Lung (tissue), 12 donors: Measurements from ENCODE around the gene KRTAP22-1. TPM values are rescaled to one million over a fixed set of nuclear protein-coding genes. Genes with fewer than 3 reads are reported as not detected.

Source experiments
- ATAC-seq: fragments of 200-7000 bp; cut with Tn5 transposase; one replicate; pipeline ENCODE4 v1.9.1; 2020; ENCODE audit warnings: moderate number of reproducible peaks; ENCODE audit not compliant: insufficient read depth, low FRiP score
- DNase-seq, 3 donors: peaks; one replicate each; pipeline ENCODE4 v3.0.0-alpha.2; 2013 to 2017
- H3K27ac ChIP-seq, 2 donors: one replicate each; pipeline ENCODE4 v1.5.1; 2013; ENCODE audit warnings: mild to moderate bottlenecking in 2 of 2, moderate library complexity in 2 of 2, control low read depth in 1 of 2, inconsistent platforms in 1 of 2, low read depth in 1 of 2, low read length in 1 of 2
- H3K27me3 ChIP-seq, 3 donors: one replicate each; pipeline ENCODE4 v1.5.1; 2013; ENCODE audit warnings: low read length in 2 of 3; ENCODE audit not compliant: control insufficient read depth in 3 of 3, insufficient read depth in 3 of 3
- H3K36me3 ChIP-seq, 4 donors: one replicate each; pipeline ENCODE4 v1.5.1; 2013; ENCODE audit warnings: low read length in 4 of 4, mild to moderate bottlenecking in 1 of 4, moderate library complexity in 1 of 4; ENCODE audit not compliant: control insufficient read depth in 4 of 4, insufficient read depth in 4 of 4
- H3K4me1 ChIP-seq, 5 donors: one replicate each; pipeline ENCODE4 v1.5.1; 2013; ENCODE audit warnings: low read length in 5 of 5, mild to moderate bottlenecking in 2 of 5, moderate library complexity in 1 of 5; ENCODE audit not compliant: control insufficient read depth in 5 of 5, insufficient read depth in 5 of 5
- H3K4me3 ChIP-seq: one replicate; pipeline ENCODE4 v1.5.1; 2013; ENCODE audit warnings: mild to moderate bottlenecking, control low read depth, moderate library complexity
- H3K9ac ChIP-seq, 2 donors: one replicate each; pipeline ENCODE4 v1.5.1; 2013; ENCODE audit warnings: low read length in 2 of 2, control low read depth in 1 of 2; ENCODE audit not compliant: insufficient read depth in 1 of 2
- H3K9me3 ChIP-seq, 4 donors: one replicate each; pipeline ENCODE4 v1.5.1; 2013; ENCODE audit warnings: low read length in 3 of 4, mild to moderate bottlenecking in 1 of 4, moderate library complexity in 1 of 4; ENCODE audit not compliant: control insufficient read depth in 4 of 4, insufficient read depth in 3 of 4
- CTCF ChIP-seq: IDR thresholded peaks from 2 replicates; pipeline ENCODE4 v1.5.1; 2012; ENCODE audit warnings: mild to moderate bottlenecking; ENCODE audit errors: control extremely low read depth, extremely low read depth
- WGBS, 2 donors: extraction: QIAGEN DNeasy Blood & Tissue Kit; methylation state at CpG; one replicate each; pipeline ENCODE4 v1.1.7; 2013; 5-methylcytosine and 5-hydroxymethylcytosine counted together
- polyA plus RNA-seq, 2 donors: library from polyadenylated mRNA; stranded (reverse); fragments of 200-250 nt; gene quantifications; one replicate each; pipeline ENCODE4 v1.2.1, GENCODE V29; 2013
- total RNA-seq, 2 donors: library from RNA; depleted of rRNA in 1 of 2; stranded (reverse); fragments of >200 nt in 1 of 2; gene quantifications; one replicate each; pipeline ENCODE4 v1.2.1, GENCODE V29; 2014 to 2021
- donor health status: control.
- donor health status: control.
- donor health status: Bipolar disorder and iron deficiency.
- donor health status: healthy.
- donor health status: DM: yes; HTN: yes; CAD: no.

The KRTAP22-1 gene
- total and polyA plus RNA-seq, 4 donors = not detected

GRCh38 chr21:30615199-30615598 lies 14.3 kb downstream of the KRTAP22-1 start:
- no peak for ATAC-seq
- H3K4me1 ChIP-seq = no peaks in the 10 kb centered on the region
- no peaks in the 10 kb centered on the region for H3K9me3 ChIP-seq
- H3K27ac ChIP-seq = no peak overlapping the region
- no peak for TF ChIP-seq CTCF
- no peak for DNase-seq
- H3K9ac ChIP-seq = no peak overlapping the region
- H3K4me3 ChIP-seq = no peak overlapping the region
- no peaks in the 10 kb centered on the region for H3K36me3 ChIP-seq
- no peaks in the 10 kb centered on the region for H3K27me3 ChIP-seq

GRCh38 chr21:30616125-30616524 lies 15.2 kb downstream of the KRTAP22-1 start, which contains the start of gene KRTAP20-1:
Gene KRTAP20-1 (plus strand): TSS chr21:30616425. CDS start chr21:30616455, 30 bp downstream.
- no peaks in the 10 kb centered on the region for H3K9me3 ChIP-seq
- H3K27me3 ChIP-seq = no peaks in the 10 kb centered on the region
- no peak for DNase-seq
- WGBS, 2 donors = 95% methylated on average over 2 of the region's 2 CpGs
- no peaks in the 10 kb centered on the region for H3K4me1 ChIP-seq
- H3K27ac ChIP-seq = no peak within 1 kb of the TSS
- no peaks in the 10 kb centered on the region for H3K36me3 ChIP-seq
- no peak for TF ChIP-seq CTCF
- no peak within 1 kb of the TSS for H3K9ac ChIP-seq
- no peak for ATAC-seq
- no peak within 1 kb of the TSS for H3K4me3 ChIP-seq

GRCh38 chr21:30620080-30620479 lies 19.2 kb downstream of the KRTAP22-1 start:
- H3K36me3 ChIP-seq = no peaks in the 10 kb centered on the region
- no peak overlapping the region for H3K4me3 ChIP-seq
- no peak overlapping the region for H3K27ac ChIP-seq
- DNase-seq (no peak), ATAC-seq (no peak)
- H3K4me1 ChIP-seq = no peaks in the 10 kb centered on the region
- no peak for TF ChIP-seq CTCF
- no peaks in the 10 kb centered on the region for H3K27me3 ChIP-seq
- H3K9me3 ChIP-seq = peaks cover 0 to 9% (median under 1%) of the 10 kb centered on the region in 4 donors
- H3K9ac ChIP-seq = no peak overlapping the region

GRCh38 chr21:30620522-30620921 lies 19.6 kb downstream of the KRTAP22-1 start, which contains the start of gene KRTAP20-4:
Gene KRTAP20-4 (plus strand): TSS chr21:30620627.
- H3K27ac ChIP-seq = no peak within 1 kb of the TSS
- no peaks in the 10 kb centered on the region for H3K4me1 ChIP-seq
- DNase-seq (no peak), ATAC-seq (no peak)
- H3K27me3 ChIP-seq = no peaks in the 10 kb centered on the region
- no peaks in the 10 kb centered on the region for H3K36me3 ChIP-seq
- no peak within 1 kb of the TSS for H3K9ac ChIP-seq
- peaks cover 0 to 12% (median 2%) of the 10 kb centered on the region in 4 donors for H3K9me3 ChIP-seq
- TF ChIP-seq CTCF = no peak
- no peak within 1 kb of the TSS for H3K4me3 ChIP-seq
- WGBS, 2 donors = 92 to 93% methylated on average over 3 of the region's 3 CpGs
